ENCODE measurements around the gene FAM118B.
"Not testable (repeated sequence)": the region's sequence is repeated elsewhere in the genome, so short reads cannot be mapped to it uniquely, and the experiment has no call there.

The FAM118B gene

GRCh38 chr11:126284829-126285228 is 73.2 kb downstream of the FAM118B start:
- Mint-ChIP-seq H3K27me3 (ENCODE audit: low read depth) (no peaks in the 10 kb centered on the region), H3K9me3 (no peaks in the 10 kb centered on the region), H3K4me1 (ENCODE audit: low read depth) (peaks cover 33% of the 10 kb centered on the region)

GRCh38 chr11:126288237-126288636 is 76.7 kb downstream of the FAM118B start:
- H3K36me3 Mint-ChIP-seq (ENCODE audit: low read depth): peaks cover 25% of the 10 kb centered on the region
- no peak overlapping the region for H3K27ac Mint-ChIP-seq
- H3K4me1 Mint-ChIP-seq (ENCODE audit: low read depth): peaks cover 16% of the 10 kb centered on the region

More at GRCh38 chr11:126284829-126285228, 73.2 kb downstream of the FAM118B start:
- peaks cover 16% of the 10 kb centered on the region for H3K36me3 Mint-ChIP-seq (ENCODE audit: low read depth)
- peak overlapping the region; percentile 62 for H3K27ac Mint-ChIP-seq
- H3K4me3 Mint-ChIP-seq: peak overlapping the region; percentile 98

GRCh38 chr11:126290887-126291286 is 79.3 kb downstream of the FAM118B start:
- Mint-ChIP-seq H3K27ac (no peak overlapping the region), H3K9me3 (no peaks in the 10 kb centered on the region), H3K4me3 (no peak overlapping the region), H3K4me1 (ENCODE audit: low read depth) (peaks cover 12% of the 10 kb centered on the region), H3K27me3 (ENCODE audit: low read depth) (no peaks in the 10 kb centered on the region), H3K36me3 (ENCODE audit: low read depth) (peaks cover 32% of the 10 kb centered on the region)

More at GRCh38 chr11:126288237-126288636, 76.7 kb downstream of the FAM118B start:
- H3K9me3 Mint-ChIP-seq: no peaks in the 10 kb centered on the region
- no peaks in the 10 kb centered on the region for H3K27me3 Mint-ChIP-seq (ENCODE audit: low read depth)
- H3K4me3 Mint-ChIP-seq: no peak overlapping the region

- Mint-ChIP-seq H3K36me3 (ENCODE audit: low read depth) (peaks cover 37% of the 10 kb centered on the region), H3K27ac (no peak overlapping the region), H3K27me3 (ENCODE audit: low read depth) (no peaks in the 10 kb centered on the region), H3K4me3 (no peak overlapping the region), H3K4me1 (ENCODE audit: low read depth) (peaks cover 9% of the 10 kb centered on the region), H3K9me3 (no peaks in the 10 kb centered on the region)
Observed at GRCh38 chr11:126293726-126294125, 82.1 kb downstream of the FAM118B start.

- Mint-ChIP-seq H3K4me3 (no peak overlapping the region), H3K9me3 (no peaks in the 10 kb centered on the region), H3K36me3 (ENCODE audit: low read depth) (peaks cover 27% of the 10 kb centered on the region), H3K27ac (no peak overlapping the region), H3K27me3 (ENCODE audit: low read depth) (no peaks in the 10 kb centered on the region), H3K4me1 (ENCODE audit: low read depth) (peaks cover 9% of the 10 kb centered on the region)
Observed at GRCh38 chr11:126297004-126297403, 85.4 kb downstream of the FAM118B start.

- peaks cover 31% of the 10 kb centered on the region for H3K4me1 Mint-ChIP-seq (ENCODE audit: low read depth)
- H3K27ac Mint-ChIP-seq: peak within 1 kb of the TSS; percentile 89
- peak within 1 kb of the TSS; percentile 99 for H3K4me3 Mint-ChIP-seq
- peaks cover 18% of the 10 kb centered on the region for H3K36me3 Mint-ChIP-seq (ENCODE audit: low read depth)
- H3K9me3 Mint-ChIP-seq: no peaks in the 10 kb centered on the region
- no peaks in the 10 kb centered on the region for H3K27me3 Mint-ChIP-seq (ENCODE audit: low read depth)
Observed at GRCh38 chr11:126303623-126304456, 92.3 kb downstream of the FAM118B start, which contains the start of gene DCPS. DCPS (plus strand) TSS chr11:126304060; CDS start chr11:126304081, 21 bp downstream.

GRCh38 chr11:126304457-126305075 is 93.0 kb downstream of the FAM118B start:
- no peaks in the 10 kb centered on the region for H3K9me3 Mint-ChIP-seq
- peaks cover 31% of the 10 kb centered on the region for H3K4me1 Mint-ChIP-seq (ENCODE audit: low read depth)
- no peaks in the 10 kb centered on the region for H3K27me3 Mint-ChIP-seq (ENCODE audit: low read depth)
- H3K27ac Mint-ChIP-seq: peak overlapping the region; percentile 89
- peak overlapping the region; percentile 99 for H3K4me3 Mint-ChIP-seq
- peaks cover 18% of the 10 kb centered on the region for H3K36me3 Mint-ChIP-seq (ENCODE audit: low read depth)

GRCh38 chr11:126305699-126306098 is 94.1 kb downstream of the FAM118B start:
- H3K27ac Mint-ChIP-seq: peak overlapping the region; percentile 86
- H3K9me3 Mint-ChIP-seq: no peaks in the 10 kb centered on the region
- H3K27me3 Mint-ChIP-seq (ENCODE audit: low read depth): no peaks in the 10 kb centered on the region
- peak overlapping the region; percentile 80 for H3K4me3 Mint-ChIP-seq
- H3K4me1 Mint-ChIP-seq (ENCODE audit: low read depth): peaks cover 36% of the 10 kb centered on the region
- peaks cover 24% of the 10 kb centered on the region for H3K36me3 Mint-ChIP-seq (ENCODE audit: low read depth)

- no peaks in the 10 kb centered on the region for H3K9me3 Mint-ChIP-seq
- H3K4me1 Mint-ChIP-seq (ENCODE audit: low read depth): peaks cover 38% of the 10 kb centered on the region
- H3K27ac Mint-ChIP-seq: no peak overlapping the region
- H3K27me3 Mint-ChIP-seq (ENCODE audit: low read depth): no peaks in the 10 kb centered on the region
- no peak overlapping the region for H3K4me3 Mint-ChIP-seq
- peaks cover 28% of the 10 kb centered on the region for H3K36me3 Mint-ChIP-seq (ENCODE audit: low read depth)
Observed at GRCh38 chr11:126307706-126308105, 96.1 kb downstream of the FAM118B start.

GRCh38 chr11:126308271-126308671 is 96.7 kb downstream of the FAM118B start:
- no peaks in the 10 kb centered on the region for H3K27me3 Mint-ChIP-seq (ENCODE audit: low read depth)
- H3K4me1 Mint-ChIP-seq (ENCODE audit: low read depth): peaks cover 34% of the 10 kb centered on the region
- no peak overlapping the region for H3K4me3 Mint-ChIP-seq
- no peak overlapping the region for H3K27ac Mint-ChIP-seq
- H3K36me3 Mint-ChIP-seq (ENCODE audit: low read depth): peaks cover 31% of the 10 kb centered on the region
- H3K9me3 Mint-ChIP-seq: no peaks in the 10 kb centered on the region

- not testable (repeated sequence) for H3K27ac Mint-ChIP-seq; H3K4me3 Mint-ChIP-seq; H3K27me3 Mint-ChIP-seq (ENCODE audit: low read depth); H3K9me3 Mint-ChIP-seq
- Mint-ChIP-seq H3K4me1 (ENCODE audit: low read depth) (peaks cover 34% of the 10 kb centered on the region), H3K36me3 (ENCODE audit: low read depth) (peaks cover 31% of the 10 kb centered on the region)
Observed at GRCh38 chr11:126308771-126309170, 97.2 kb downstream of the FAM118B start.

GRCh38 chr11:126310200-126310991 is 98.8 kb downstream of the FAM118B start:
- Mint-ChIP-seq H3K4me1 (ENCODE audit: low read depth) (peaks cover 25% of the 10 kb centered on the region), H3K4me3 (no peak overlapping the region), H3K27ac (no peak overlapping the region), H3K27me3 (ENCODE audit: low read depth) (no peaks in the 10 kb centered on the region), H3K9me3 (no peaks in the 10 kb centered on the region), H3K36me3 (ENCODE audit: low read depth) (peaks cover 32% of the 10 kb centered on the region)

- H3K4me1 Mint-ChIP-seq (ENCODE audit: low read depth): peaks cover 21% of the 10 kb centered on the region
- H3K4me3 Mint-ChIP-seq: no peak overlapping the region
- H3K27ac Mint-ChIP-seq: no peak overlapping the region
- no peaks in the 10 kb centered on the region for H3K27me3 Mint-ChIP-seq (ENCODE audit: low read depth)
- H3K9me3 Mint-ChIP-seq: no peaks in the 10 kb centered on the region
- H3K36me3 Mint-ChIP-seq (ENCODE audit: low read depth): peaks cover 30% of the 10 kb centered on the region
Observed at GRCh38 chr11:126310992-126311310, 99.4 kb downstream of the FAM118B start.

- Mint-ChIP-seq H3K4me1 (ENCODE audit: low read depth) (peaks cover 23% of the 10 kb centered on the region), H3K9me3 (no peaks in the 10 kb centered on the region), H3K36me3 (ENCODE audit: low read depth) (peaks cover 35% of the 10 kb centered on the region), H3K27ac (no peak overlapping the region), H3K27me3 (ENCODE audit: low read depth) (no peaks in the 10 kb centered on the region), H3K4me3 (no peak overlapping the region)
Observed at GRCh38 chr11:126311401-126312291, 100.1 kb downstream of the FAM118B start.
